Hypothalamus (tissue), 51 donors: ENCODE results near the gene WDR38.
A peak's percentile ranks its signal among the peaks of the same experiment; 100 is the strongest.
"Not testable (repeated sequence)": the region's sequence is repeated elsewhere in the genome, so short reads cannot be mapped to it uniquely, and the experiment has no call there.

ENCODE experiments used
- DNase-seq, 51 donors: peaks; one replicate each; lab custom pipeline; 2025; lab: John Stamatoyannopoulos, UW

Gene WDR38

GRCh38 chr9:124831642-124832364, 21.5 kb upstream of the WDR38 start:
- DNase-seq, result no peak

GRCh38 chr9:124834591-124834990, 18.7 kb upstream of the WDR38 start:
- DNase-seq, result no peak

- DNase-seq, result peak in 7 of 51 donors; percentile 9 to 32 (median 24)
Measured at GRCh38 chr9:124835026-124835557, 18.2 kb upstream of the WDR38 start.

- not testable (repeated sequence) for DNase-seq
Measured at GRCh38 chr9:124838132-124838531, 15.1 kb upstream of the WDR38 start.

- not testable (repeated sequence) for DNase-seq
Measured at GRCh38 chr9:124838567-124839275, 14.5 kb upstream of the WDR38 start.

- no peak for DNase-seq
Measured at GRCh38 chr9:124839612-124840299, 13.5 kb upstream of the WDR38 start.

GRCh38 chr9:124840300-124840833, 12.9 kb upstream of the WDR38 start:
- no peak for DNase-seq

- DNase-seq, result no peak
Measured at GRCh38 chr9:124841075-124841821, 12.0 kb upstream of the WDR38 start.

- no peak for DNase-seq
Measured at GRCh38 chr9:124843456-124844034, 9.7 kb upstream of the WDR38 start.

- no peak for DNase-seq
Measured at GRCh38 chr9:124844291-124844690, 9.0 kb upstream of the WDR38 start.

GRCh38 chr9:124846467-124846866, 6.8 kb upstream of the WDR38 start:
- DNase-seq, result not testable (repeated sequence)

- DNase-seq, result no peak
Measured at GRCh38 chr9:124846969-124847368, 6.3 kb upstream of the WDR38 start.

- no peak for DNase-seq
Measured at GRCh38 chr9:124849801-124850200, 3.5 kb upstream of the WDR38 start.

- no peak for DNase-seq
Measured at GRCh38 chr9:124852121-124852828, 985 bp upstream of the WDR38 start.

- peak in 4 of 51 donors; percentile 60 to 68 (median 63) for DNase-seq
Measured at GRCh38 chr9:124853605-124854143, 414 bp downstream of the WDR38 start.

- DNase-seq, result no peak
Measured at GRCh38 chr9:124854161-124854560, 901 bp downstream of the WDR38 start.

GRCh38 chr9:124854822-124855221, 1.6 kb downstream of the WDR38 start:
- DNase-seq, result no peak

GRCh38 chr9:124855566-124855943, 2.3 kb downstream of the WDR38 start:
- DNase-seq, result no peak
